NCI-H1417 (cell line): ENCODE measurements around the gene ELMOD2.

Experiments
- DNase-seq, 3 experiments: peaks; one replicate each; lab custom pipeline; 2025; lab: John Stamatoyannopoulos, UW

The ELMOD2 gene

DNA sequence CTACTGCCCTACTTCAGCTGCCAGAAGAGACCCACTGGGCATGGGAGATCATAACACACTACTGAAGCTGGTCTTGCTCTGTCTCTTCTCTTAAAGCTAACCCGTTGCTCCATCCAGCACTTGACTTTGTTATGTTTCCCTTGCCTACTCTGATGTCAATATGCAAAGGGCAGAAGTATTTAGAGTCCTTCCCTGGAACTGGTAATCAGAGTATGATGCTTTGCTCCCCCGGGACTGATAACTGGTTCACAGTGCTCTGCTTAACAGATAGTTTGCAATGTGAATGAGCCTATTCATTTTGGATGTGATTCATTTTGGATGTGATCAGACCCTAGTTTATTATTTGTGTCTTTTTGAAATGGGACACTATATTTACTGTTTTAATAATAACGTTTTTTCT, 57.1 kb downstream of the ELMOD2 start:
- DNase-seq: no peak

GRCh38 chr4:140584439-140584838, 60.5 kb downstream of the ELMOD2 start:
- DNase-seq: no peak

- DNase-seq: peak; percentile 42 to 64 (median 42)
These were observed 71.1 kb downstream of the ELMOD2 start for GRCh38 chr4:140595065-140595464.

- DNase-seq: no peak
These were observed 76.4 kb downstream of the ELMOD2 start for GRCh38 chr4:140600408-140600807.

GRCh38 chr4:140602714-140603113, 78.7 kb downstream of the ELMOD2 start:
- no peak for DNase-seq

DNA sequence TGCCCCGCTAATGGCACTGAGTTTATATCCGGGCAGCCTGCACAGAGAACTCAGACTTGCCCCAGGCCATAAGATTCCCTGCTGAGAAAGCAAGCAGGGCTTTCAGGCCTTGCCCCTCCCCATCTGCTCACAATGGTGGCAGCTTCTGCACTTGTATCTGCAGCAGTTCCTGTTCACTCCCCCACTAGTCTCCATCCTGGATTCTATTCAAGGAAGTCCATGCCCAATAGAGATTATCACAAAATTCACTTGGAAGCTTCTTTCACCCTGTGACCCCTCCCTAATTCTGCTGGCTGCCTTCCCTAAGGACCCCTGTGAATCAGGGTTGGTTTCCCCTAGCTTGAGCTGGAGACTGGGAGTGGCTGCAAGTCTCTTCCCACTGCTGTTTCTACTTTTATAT, 79.3 kb downstream of the ELMOD2 start:
- peak in 2 of 3 experiments; percentile 49 to 73 for DNase-seq
